Stimulated activated CD8-positive, alpha-beta memory T cell treated with anti-CD3 and anti-CD28 coated beads, Interleukin-7, amount 100 ng/mL, for 24 hours (primary cell): ENCODE results near the gene ATP8A2.

ENCODE experiments used
- DNase-seq: peaks from one replicate; pipeline ENCODE4 v3.0.0-alpha.2; 2020; ENCODE audit warnings: low read depth

Gene ATP8A2

GRCh38 chr13:26074706-26075105 lies 702.9 kb downstream of the ATP8A2 start:
- DNase-seq: no peak
